Fibroblast of the aortic adventitia (primary cell): ENCODE measurements around the gene CD48. TPM values are rescaled to one million over a fixed set of nuclear protein-coding genes. Genes with fewer than 3 reads are reported as not detected.

ENCODE experiments used
- DNase-seq: peaks from one replicate; pipeline ENCODE4 v3.0.0-alpha.2; 2010; ENCODE audit warnings: low read depth
- H3K4me3 ChIP-seq: 2 replicates; pipeline ENCODE4 v1.5.1; 2011; ENCODE audit warnings: low read depth, mild to moderate bottlenecking, control low read depth, low read length, moderate library complexity
- CTCF ChIP-seq: IDR thresholded peaks from 2 replicates; pipeline ENCODE4 v1.5.1; 2011; ENCODE audit warnings: mild to moderate bottlenecking, low read length, control low read depth, inconsistent platforms; ENCODE audit not compliant: insufficient read depth
- total RNA-seq: library from RNA; depleted of rRNA; stranded (reverse); fragments of >200 nt; gene quantifications from 2 replicates; pipeline ENCODE4 v1.2.3, GENCODE V29; 2012; ENCODE audit warnings: low replicate concordance

The CD48 gene
- total RNA-seq, 1 donor: not detected

- no peak overlapping the region for H3K4me3 ChIP-seq
- TF ChIP-seq CTCF: no peak
- DNase-seq: no peak
These were observed 74.6 kb downstream of the CD48 start for GRCh38 chr1:160637065-160637464.

- no peak overlapping the region for H3K4me3 ChIP-seq
- TF ChIP-seq CTCF: no peak
- no peak for DNase-seq
These were observed 75.1 kb downstream of the CD48 start for GRCh38 chr1:160636547-160636946.

GRCh38 chr1:160636076-160636475 is 75.5 kb downstream of the CD48 start:
- H3K4me3 ChIP-seq: no peak overlapping the region
- DNase-seq: no peak
- TF ChIP-seq CTCF: no peak

DNA sequence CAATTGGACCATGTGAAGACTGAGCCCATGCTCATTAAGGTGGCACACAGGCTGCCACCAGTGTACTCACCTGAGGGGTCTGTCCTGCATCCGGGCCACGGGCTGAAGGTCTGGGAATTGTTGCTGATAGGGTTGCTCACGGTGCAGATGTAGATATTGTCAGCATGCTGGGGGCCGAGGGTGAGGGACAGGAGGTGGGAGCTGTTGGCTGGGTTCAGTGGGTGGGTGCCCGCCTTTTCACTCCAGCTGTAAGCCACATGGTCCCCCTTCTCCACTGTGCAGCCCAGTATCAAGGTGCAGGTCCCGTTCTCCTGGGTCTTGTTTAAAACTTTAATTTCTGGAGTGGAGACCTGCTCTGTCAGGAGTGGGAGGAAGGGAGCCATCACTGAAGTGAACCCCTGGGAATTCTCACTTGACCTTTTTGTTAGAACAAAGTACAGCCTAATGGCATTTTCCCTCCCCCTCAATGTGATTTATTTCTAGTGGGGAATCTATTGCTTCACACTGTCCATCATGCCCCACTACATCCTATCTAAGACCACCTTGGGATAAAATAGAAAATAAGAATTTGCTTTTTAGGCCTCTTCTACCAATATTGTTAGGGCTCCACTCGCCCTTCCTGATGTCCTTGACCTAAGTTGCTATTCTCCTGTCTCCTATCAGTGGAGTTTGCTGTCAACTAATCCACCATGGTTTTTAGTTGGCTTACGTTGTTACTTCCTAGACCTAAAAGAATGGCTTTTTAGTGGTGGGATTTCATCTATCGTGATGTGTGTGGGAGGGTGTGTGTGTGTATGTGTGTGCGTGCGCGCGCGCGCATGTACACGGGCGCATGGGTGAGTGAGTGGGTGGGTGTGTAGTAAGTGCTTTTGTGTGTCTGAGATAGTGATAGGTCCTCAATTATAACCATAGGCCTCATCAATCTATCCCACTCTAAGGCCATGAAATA is 76.8 kb downstream of the CD48 start:
- no peak for TF ChIP-seq CTCF
- no peak for DNase-seq
- H3K4me3 ChIP-seq: no peak overlapping the region

- no peak for DNase-seq
- H3K4me3 ChIP-seq: no peak overlapping the region
- no peak for TF ChIP-seq CTCF
These were observed 78.2 kb downstream of the CD48 start for GRCh38 chr1:160633330-160633903.

DNA sequence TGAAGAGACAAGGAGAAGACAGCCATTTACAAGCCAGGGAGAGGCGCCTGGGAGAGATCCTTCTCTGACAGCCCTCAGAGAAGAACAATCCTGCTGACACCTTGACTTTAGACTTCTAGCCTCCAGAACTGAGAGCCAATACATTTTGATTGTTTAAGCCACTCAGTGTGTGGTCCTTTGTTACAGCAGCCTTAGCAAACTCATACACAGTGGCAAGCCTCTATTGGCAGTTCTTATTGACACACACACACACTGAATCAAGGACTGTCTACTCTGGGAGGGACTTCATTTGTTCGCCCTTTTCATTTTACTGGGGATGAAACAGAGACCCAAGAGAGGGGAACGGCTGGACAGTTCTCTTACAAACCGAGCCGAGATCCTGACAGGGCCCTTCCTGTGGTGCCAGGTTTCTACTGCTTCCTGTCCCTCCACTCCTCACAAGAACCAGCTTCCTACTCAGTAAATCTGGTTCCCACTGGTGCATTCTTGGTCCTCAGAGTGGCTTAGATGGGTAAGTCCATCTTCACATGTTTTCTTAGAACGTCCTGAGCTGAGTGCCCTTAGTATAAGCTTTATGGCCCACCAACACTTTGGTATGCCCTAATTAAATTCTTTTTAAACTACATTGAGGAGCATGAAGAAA is 79.5 kb downstream of the CD48 start:
- DNase-seq: no peak
- no peak for TF ChIP-seq CTCF
- H3K4me3 ChIP-seq: no peak overlapping the region
